Keratinocyte (primary cell): ENCODE measurements around the gene ERCC6L2.

Experiments
- EZH2 ChIP-seq: IDR thresholded peaks from one replicate; pipeline ENCODE4 v1.6.1; 2012; ENCODE audit warnings: inconsistent platforms, mild to moderate bottlenecking, low read length, moderate library complexity
- TF ChIP-seq, protein P1 (sequence below), 3 experiments: IDR thresholded peaks in 1 of 3; conservative IDR thresholded peaks in 1 of 3; optimal IDR thresholded peaks in 1 of 3; 2 replicates in 2 of 3; 3 replicates in 1 of 3; pipeline versions ENCODE3 to v1.5.1; 2011; ENCODE audit warnings: low read length in 3 of 3, mild to moderate bottlenecking in 3 of 3, moderate library complexity in 2 of 3, control low read depth in 1 of 3, inconsistent platforms in 1 of 3; ENCODE audit not compliant: insufficient read depth in 2 of 3; ENCODE audit errors: extremely low read depth in 1 of 3

DNA sequence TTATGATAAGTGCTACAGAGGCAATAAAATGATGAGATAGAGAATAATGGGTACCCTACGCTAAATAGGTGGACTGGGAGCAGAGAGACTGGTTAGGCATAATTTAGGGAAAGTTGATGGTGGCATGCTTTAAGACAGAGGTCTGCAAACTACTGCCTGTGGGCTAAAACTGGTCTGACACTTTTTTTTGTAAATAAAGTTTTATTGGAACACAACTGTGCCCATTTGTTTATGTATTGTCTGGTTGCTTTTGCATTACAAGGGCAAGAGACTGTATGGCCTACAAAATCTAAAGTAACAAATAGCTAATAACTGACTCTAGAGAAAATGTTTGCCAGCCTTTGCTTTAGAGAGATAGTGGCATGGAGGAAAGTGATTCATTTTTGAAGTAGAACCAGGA, 2.5 kb downstream of the ERCC6L2 start:
- TF ChIP-seq, protein P1, sequence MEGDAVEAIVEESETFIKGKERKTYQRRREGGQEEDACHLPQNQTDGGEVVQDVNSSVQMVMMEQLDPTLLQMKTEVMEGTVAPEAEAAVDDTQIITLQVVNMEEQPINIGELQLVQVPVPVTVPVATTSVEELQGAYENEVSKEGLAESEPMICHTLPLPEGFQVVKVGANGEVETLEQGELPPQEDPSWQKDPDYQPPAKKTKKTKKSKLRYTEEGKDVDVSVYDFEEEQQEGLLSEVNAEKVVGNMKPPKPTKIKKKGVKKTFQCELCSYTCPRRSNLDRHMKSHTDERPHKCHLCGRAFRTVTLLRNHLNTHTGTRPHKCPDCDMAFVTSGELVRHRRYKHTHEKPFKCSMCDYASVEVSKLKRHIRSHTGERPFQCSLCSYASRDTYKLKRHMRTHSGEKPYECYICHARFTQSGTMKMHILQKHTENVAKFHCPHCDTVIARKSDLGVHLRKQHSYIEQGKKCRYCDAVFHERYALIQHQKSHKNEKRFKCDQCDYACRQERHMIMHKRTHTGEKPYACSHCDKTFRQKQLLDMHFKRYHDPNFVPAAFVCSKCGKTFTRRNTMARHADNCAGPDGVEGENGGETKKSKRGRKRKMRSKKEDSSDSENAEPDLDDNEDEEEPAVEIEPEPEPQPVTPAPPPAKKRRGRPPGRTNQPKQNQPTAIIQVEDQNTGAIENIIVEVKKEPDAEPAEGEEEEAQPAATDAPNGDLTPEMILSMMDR (optimal IDR thresholded peaks at IDR 0.05 in 1 of 3, IDR thresholded peaks at IDR 0.05 in 1 of 3, conservative IDR thresholded peaks at IDR 0.05 in 1 of 3; ENCODE audit: extremely low read depth in 1 of 3, insufficient read depth in 2 of 3, low read length in 3 of 3): no peak
- no peak for TF ChIP-seq EZH2
